HAP-1 (cell line): ENCODE measurements around the gene VPS52.
"Not testable (repeated sequence)": the region's sequence is repeated elsewhere in the genome, so short reads cannot be mapped to it uniquely, and the experiment has no call there.

Source experiments
- DNase-seq, 2 experiments: peaks; one replicate each; pipeline ENCODE4 v3.0.0-alpha.2; 2016 to 2020; ENCODE audit warnings: low spot score in 2 of 2
- H3K27me3 ChIP-seq: fragments of 250-450 bp; sonication (Bioruptor Pico); 2 replicates; pipeline ENCODE4 v1.5.1; 2020; ENCODE audit warnings: low read depth, mild to moderate bottlenecking, moderate library complexity
- H3K36me3 ChIP-seq: fragments of 250-450 bp; sonication (Bioruptor Pico); replicated peaks from 2 replicates; pipeline ENCODE4 v1.5.1; 2020; ENCODE audit warnings: mild to moderate bottlenecking
- H3K4me1 ChIP-seq: fragments of 250-450 bp; sonication (Bioruptor Pico); 2 replicates; pipeline ENCODE4 v1.5.1; 2020; ENCODE audit warnings: mild to moderate bottlenecking
- H3K4me3 ChIP-seq: fragments of 250-450 bp; sonication (Bioruptor Pico); 2 replicates; pipeline ENCODE4 v1.5.1; 2020; ENCODE audit warnings: mild to moderate bottlenecking, moderate library complexity
- H3K9me3 ChIP-seq: fragments of 250-450 bp; sonication (Bioruptor Pico); 2 replicates; pipeline ENCODE4 v1.5.1; 2020; ENCODE audit warnings: mild to moderate bottlenecking, moderate library complexity
- in situ Hi-C: fragments of 300-500 bp; cut with MboI; formaldehyde crosslinking; loops from 3 replicates; pipeline ENCODE4 v1.14.3; 2020; ENCODE audit warnings: low sequenced_read_pairs, inconsistent platforms, mixed read lengths

The VPS52 gene

GRCh38 chr6:33295621-33296369 is 24.1 kb upstream of the VPS52 start:
- Histone ChIP-seq H3K9me3 (no peaks in the 10 kb centered on the region), H3K27me3 (no peaks in the 10 kb centered on the region), H3K4me3 (no peak overlapping the region), H3K36me3 (peaks cover 19% of the 10 kb centered on the region), H3K4me1 (peaks cover 4% of the 10 kb centered on the region)
- no peak for DNase-seq
- in situ Hi-C loops = no loop called here

DNA sequence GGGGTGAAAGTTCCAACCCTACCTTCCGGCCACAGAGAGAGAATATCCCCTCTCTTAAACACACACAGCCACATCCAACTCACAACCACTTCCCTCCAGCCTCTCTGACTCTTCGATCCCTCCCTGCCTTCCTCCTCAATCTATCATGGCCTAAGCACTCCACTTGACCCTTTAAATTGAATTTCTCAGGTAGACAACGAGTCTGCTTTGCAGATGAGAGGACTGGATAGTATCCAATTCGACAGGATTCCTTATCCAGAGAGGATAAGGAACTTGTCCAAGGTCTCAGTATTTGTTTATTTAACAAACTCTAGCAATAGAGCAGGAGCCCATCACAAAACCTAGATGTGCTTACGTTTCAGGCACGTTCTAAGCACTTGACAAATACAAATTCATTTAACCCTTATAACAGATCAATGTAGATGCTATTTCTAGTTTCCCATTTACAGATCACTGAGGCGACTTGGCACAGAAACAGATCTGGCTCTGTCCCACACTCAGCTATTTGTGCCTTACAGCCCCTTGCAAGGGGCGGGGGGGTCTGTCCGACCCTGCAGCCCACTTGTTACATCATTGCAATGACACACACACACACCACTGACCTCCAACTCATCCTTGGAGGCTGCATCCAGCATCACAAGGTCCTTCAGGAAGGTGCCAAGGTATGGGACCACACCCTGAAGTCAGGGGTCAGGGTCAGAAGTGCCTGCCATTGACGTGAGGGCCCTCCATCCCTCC is 22.6 kb upstream of the VPS52 start:
- peaks cover 18% of the 10 kb centered on the region for H3K36me3 ChIP-seq
- no peaks in the 10 kb centered on the region for H3K27me3 ChIP-seq
- peaks cover 8% of the 10 kb centered on the region for H3K4me1 ChIP-seq
- H3K4me3 ChIP-seq = no peak overlapping the region
- no peaks in the 10 kb centered on the region for H3K9me3 ChIP-seq
- in situ Hi-C loops = no loop called here
- no peak for DNase-seq

DNA sequence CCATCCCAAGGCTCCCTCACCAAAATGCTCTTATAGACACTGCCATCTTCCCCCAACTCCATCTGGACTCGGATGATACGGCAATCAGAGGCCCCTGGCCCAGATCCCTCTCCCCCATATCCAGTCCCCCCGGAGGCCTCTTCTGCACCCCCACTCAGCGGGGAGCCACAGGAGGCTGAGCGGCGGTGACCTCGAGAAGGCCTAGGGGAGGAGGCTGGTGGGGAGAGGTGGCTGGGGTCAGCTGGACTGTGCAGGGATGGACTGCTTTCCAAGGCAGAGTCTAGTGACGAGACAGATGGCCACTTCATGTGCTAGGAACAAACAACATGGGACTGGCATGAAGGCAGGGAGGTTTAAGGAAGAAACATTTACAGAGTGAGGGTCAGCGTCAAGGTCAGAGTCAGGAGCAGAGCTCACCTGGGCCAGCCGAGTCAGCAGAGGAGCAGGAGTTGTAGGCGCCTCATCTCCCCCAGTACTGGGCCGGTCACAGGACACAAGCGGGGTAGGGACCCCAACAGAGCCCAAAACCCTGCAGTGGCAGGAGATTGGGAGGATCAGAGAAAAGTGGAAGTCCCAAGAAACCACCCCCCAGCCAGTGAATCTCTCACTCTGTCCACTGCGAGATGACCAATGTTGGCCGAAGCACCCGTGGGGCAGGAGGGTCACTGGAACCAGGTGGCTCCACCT is 21.5 kb upstream of the VPS52 start:
- Histone ChIP-seq H3K27me3 (no peaks in the 10 kb centered on the region), H3K4me1 (peaks cover 9% of the 10 kb centered on the region), H3K4me3 (no peak overlapping the region), H3K9me3 (no peaks in the 10 kb centered on the region), H3K36me3 (peaks cover 18% of the 10 kb centered on the region)
- DNase-seq = no peak
- in situ Hi-C loops = no loop called here

DNA sequence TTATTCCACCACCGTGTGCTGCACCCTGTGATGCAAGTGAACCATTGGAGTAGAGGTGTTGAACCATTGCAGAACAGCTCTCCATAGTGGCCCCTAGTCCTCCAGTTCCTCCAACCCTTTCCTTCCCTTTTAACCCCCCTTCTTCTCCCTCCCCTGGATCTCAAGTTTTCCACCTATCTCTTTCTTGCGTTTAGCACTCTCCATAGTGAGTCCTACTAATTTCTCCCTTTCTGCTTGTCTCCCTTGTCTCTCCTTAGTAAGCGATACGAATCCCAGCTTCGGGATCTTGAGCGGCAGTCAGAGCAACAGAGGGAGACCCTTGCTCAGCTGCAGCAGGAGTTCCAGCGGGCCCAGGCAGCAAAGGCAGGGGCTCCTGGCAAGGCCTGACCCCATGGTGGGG is 18.8 kb upstream of the VPS52 start:
- Histone ChIP-seq H3K4me3 (peak overlapping the region; percentile 69), H3K9me3 (no peaks in the 10 kb centered on the region), H3K4me1 (peaks cover 8% of the 10 kb centered on the region), H3K27me3 (no peaks in the 10 kb centered on the region), H3K36me3 (peaks cover 38% of the 10 kb centered on the region)
- DNase-seq = no peak
- in situ Hi-C loops = no loop called here

DNA sequence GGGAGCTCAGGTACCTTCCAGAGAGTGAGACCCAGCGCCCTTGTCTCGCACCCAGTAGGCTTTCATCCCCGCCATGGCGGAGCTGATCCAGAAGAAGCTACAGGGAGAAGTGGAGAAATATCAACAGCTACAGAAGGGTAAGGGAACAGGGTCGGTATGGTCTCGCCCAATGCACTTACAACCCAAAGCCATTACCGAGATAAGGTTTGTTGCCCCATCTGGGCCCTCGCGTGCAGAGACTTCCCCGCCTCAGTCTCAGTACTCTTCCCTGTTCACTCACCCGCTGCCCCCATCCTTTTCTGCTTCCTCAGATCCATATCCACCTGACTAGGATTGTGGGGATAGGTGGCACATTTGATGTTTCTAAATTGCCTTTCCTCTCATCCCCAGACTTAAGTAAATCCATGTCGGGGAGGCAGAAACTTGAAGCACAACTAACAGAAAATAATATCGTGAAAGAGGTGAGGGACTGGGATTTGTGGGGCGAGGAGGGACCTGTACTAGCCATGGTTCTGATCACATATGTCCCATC is 18.2 kb upstream of the VPS52 start:
- Histone ChIP-seq H3K36me3 (peaks cover 42% of the 10 kb centered on the region), H3K4me3 (peak overlapping the region; percentile 69), H3K27me3 (no peaks in the 10 kb centered on the region), H3K4me1 (peaks cover 8% of the 10 kb centered on the region), H3K9me3 (no peaks in the 10 kb centered on the region)
- in situ Hi-C loops = no loop called here
- no peak for DNase-seq

DNA sequence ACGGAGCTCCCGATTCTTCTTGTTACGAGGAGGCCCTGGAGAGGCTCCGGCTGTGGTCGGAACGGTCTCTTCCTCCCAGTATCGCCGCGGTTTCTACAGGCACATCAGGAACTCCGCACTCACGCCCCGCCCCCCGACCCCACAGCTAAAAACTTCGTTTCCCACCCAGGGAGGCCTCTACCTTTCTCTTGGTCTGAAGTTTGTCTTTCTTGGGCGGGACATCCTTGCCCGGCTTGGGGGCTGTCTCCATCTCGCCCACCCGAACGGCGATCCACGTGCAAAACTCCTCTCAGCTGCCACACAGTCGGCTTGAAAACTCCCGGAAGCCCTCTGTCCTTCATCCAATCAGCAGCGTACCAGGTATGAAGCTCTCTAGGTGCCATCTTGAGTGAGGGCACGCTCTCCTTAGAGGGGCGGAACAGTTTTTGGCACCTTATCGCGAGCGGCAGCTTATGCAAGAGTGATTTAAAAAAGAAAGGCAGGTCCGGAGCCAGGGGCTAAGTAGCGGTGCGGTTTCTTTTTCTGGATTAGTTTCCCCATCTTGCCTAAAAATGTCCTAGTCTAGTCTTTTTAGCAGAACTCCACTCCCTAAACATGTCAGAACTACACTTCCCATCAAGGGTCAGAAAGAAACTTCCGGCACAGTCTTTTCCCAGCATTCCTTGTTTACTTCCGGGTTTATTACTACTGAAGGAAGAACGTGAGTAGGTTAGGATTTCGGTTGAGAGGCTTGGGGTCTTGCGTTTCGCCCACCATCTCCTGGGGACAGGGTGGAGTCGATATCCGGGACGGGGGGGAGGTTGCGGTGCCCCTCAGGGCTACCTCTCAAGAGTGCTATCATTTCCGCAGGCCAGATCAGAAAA is 17.5 kb upstream of the VPS52 start, which contains the start of the genes PFDN6 and WDR46:
PFDN6 (plus strand) TSS at position 681 of the 863 bp plus-strand sequence. CDS start 256 bp downstream, outside the sequence.
WDR46 (minus strand) TSS at position 319 of the 863 bp plus-strand sequence; CDS start at position 250, 69 bp downstream.
- Histone ChIP-seq H3K4me3 (peak within 1 kb of the TSS; percentile 69), H3K4me1 (peaks cover 8% of the 10 kb centered on the region), H3K27me3 (no peaks in the 10 kb centered on the region), H3K9me3 (no peaks in the 10 kb centered on the region), H3K36me3 (peaks cover 48% of the 10 kb centered on the region)
- DNase-seq = peak; percentile 86 to 95
- in situ Hi-C loops = no loop called here

GRCh38 chr6:33288141-33288920 is 16.7 kb upstream of the VPS52 start:
- Histone ChIP-seq H3K9me3 (no peaks in the 10 kb centered on the region), H3K36me3 (peaks cover 48% of the 10 kb centered on the region), H3K4me1 (peaks cover 8% of the 10 kb centered on the region), H3K4me3 (peak overlapping the region; percentile 69), H3K27me3 (no peaks in the 10 kb centered on the region)
- in situ Hi-C loops = no loop called here
- DNase-seq = no peak

GRCh38 chr6:33286946-33287914 is 15.6 kb upstream of the VPS52 start:
- in situ Hi-C loops = no loop called here
- Histone ChIP-seq H3K36me3 (peaks cover 49% of the 10 kb centered on the region), H3K9me3 (no peaks in the 10 kb centered on the region), H3K4me3 (no peak overlapping the region), H3K4me1 (peaks cover 8% of the 10 kb centered on the region), H3K27me3 (no peaks in the 10 kb centered on the region)
- DNase-seq = no peak

GRCh38 chr6:33285214-33285613 is 13.5 kb upstream of the VPS52 start:
- H3K9me3 ChIP-seq = not testable (repeated sequence)
- H3K36me3 ChIP-seq = peaks cover 49% of the 10 kb centered on the region

DNA sequence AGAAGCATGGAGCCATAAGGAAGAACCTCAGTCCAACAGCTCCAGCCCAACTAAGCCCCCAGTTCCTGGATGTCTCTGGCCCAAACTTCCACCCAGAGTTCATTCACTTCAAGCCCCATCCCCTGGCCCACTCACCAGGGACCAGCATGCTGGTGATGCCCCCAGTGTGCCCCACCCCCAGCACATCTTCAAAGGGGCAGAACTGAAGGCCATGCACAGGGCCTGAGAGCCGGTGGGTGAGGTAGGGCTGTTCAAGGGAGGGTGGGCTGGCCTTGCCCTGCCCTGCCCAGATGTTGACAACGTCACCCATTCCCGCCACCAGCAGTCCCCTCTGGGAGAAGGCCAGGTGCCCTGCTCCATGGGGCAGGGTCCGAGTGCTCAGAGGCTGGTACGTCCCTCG is 8.9 kb upstream of the VPS52 start:
- Histone ChIP-seq H3K9me3 (no peaks in the 10 kb centered on the region), H3K4me1 (peaks cover 9% of the 10 kb centered on the region), H3K27me3 (no peaks in the 10 kb centered on the region), H3K36me3 (peaks cover 62% of the 10 kb centered on the region), H3K4me3 (no peak overlapping the region)
- DNase-seq = no peak
- in situ Hi-C loops = no loop called here

More at GRCh38 chr6:33285214-33285613, 13.5 kb upstream of the VPS52 start:
- DNase-seq, H3K27me3 ChIP-seq, H3K4me3 ChIP-seq, in situ Hi-C loops, H3K4me1 ChIP-seq: not testable (repeated sequence)

DNA sequence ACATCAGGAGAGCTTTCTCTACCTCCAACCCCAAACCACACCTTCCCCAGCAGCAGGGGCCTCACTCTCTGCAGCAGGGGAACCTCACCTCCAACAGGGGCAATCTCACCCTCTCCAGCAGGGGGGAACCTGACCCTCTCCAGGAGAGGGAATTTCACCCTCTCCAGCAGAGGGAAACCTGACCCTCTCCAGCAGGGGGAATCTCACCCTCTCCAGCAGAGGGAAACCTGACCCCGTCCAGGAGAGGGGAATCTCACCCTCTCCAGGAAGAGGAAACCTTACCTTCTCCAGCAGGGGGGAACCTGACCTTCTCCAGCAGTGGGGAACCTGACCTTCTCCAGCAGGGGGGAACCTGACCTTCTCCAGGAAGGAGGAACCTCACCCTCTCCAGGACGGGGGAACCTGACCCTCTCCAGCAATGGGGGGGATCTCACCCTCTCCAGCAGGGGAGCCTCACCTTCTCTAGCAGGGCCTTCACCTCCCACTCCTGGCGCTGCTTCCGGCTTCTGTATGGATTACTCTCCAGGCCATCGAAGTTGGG is 8.4 kb upstream of the VPS52 start:
- in situ Hi-C loops = no loop called here
- H3K4me1 ChIP-seq = peaks cover 14% of the 10 kb centered on the region
- peak; percentile 37 to 75 for DNase-seq
- peaks cover 62% of the 10 kb centered on the region for H3K36me3 ChIP-seq
- H3K4me3 ChIP-seq = no peak overlapping the region
- no peaks in the 10 kb centered on the region for H3K27me3 ChIP-seq
- no peaks in the 10 kb centered on the region for H3K9me3 ChIP-seq
